GM21447 (cell line): ENCODE data around the gene NXPH3.
"Not testable (repeated sequence)": the region's sequence is repeated elsewhere in the genome, so short reads cannot be mapped to it uniquely, and the experiment has no call there.

Source experiments
- ATAC-seq: cut with Tn5 transposase; IDR thresholded peaks from one replicate; pipeline ENCODE4 v1.9.1; 2021; ENCODE audit not compliant: unreplicated experiment

Gene NXPH3

DNA sequence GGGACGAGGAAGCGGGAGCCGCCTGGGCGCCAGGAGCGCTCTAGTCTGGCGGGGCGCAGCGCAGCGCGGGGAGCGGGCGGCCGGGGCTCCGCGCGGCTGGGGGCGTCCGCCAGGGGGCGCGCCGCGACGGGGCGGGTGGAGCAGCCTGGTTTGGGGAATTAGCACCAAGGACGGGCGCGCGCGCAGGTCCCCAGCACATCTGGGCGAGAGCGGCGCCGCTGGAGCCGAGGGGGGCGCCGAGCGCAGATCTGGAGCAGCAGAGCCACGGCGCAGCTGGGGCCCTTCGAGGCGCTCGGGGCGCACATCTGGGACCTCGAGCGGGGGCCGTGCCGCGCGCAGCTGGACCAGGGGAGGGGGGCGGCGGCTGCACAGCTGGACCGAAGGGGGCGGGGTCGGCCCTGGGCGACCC lies at the start of gene NXPH3:
NXPH3 (plus strand) TSS at position 193 of the 409 bp plus-strand sequence. CDS start 349 bp downstream, outside the sequence.
- no peak for ATAC-seq

DNA sequence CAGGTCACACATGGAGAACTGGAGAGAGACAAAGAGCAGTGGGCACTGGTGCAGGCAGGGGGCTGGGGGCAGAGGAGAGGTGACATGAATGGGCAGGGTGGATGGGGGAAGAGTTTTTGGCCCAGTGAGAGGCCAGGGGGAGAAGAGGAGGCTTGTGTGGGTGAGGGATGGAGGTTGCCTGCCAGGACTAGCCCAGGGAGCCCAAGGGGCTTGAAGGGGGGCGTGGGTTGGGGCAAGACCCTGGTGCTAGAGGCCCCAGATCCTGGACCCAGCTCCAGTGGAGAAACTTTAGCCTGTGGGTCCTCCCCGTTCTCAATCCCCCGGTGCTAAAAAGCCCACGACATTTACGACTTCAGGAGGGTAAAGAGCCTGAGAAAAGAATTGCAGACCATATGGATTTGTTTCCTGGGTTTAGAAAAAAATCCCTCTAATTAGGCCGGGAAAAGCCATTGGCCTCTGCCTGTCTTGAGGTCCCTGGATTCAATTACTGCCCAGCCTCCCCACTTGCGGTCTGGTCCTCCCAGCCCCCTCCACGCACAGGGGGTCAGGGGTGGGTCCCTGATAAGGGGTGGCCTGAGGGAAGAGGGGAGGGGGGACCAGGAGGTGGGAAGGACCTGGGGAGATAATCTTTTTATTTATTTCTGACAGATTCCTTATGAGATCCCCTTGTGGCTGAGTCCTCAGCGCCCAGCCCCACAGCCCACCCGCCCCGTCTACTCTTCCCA lies 47.6 kb upstream of the NXPH3 start:
- ATAC-seq: no peak

GRCh38 chr17:49528966-49529365 lies 46.7 kb upstream of the NXPH3 start:
- no peak for ATAC-seq

DNA sequence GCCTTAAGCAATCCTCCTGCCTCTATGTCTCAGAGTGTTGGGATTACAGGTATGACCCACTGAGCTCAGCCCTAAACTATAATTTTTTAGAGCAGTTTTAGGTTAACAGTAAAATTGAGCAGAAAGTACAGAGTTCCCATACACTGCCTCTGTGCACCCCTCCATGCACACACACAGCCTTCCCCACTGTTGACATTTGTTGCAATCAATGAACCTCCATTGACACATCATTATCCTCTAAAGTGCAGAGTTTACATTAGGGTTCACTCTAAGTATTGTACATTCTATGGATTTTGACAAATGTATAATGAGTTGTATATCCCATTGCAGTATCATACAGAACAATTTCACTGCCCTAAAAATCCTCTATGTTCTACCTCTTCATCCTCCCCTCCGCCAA lies 45.6 kb upstream of the NXPH3 start:
- ATAC-seq: no peak

DNA sequence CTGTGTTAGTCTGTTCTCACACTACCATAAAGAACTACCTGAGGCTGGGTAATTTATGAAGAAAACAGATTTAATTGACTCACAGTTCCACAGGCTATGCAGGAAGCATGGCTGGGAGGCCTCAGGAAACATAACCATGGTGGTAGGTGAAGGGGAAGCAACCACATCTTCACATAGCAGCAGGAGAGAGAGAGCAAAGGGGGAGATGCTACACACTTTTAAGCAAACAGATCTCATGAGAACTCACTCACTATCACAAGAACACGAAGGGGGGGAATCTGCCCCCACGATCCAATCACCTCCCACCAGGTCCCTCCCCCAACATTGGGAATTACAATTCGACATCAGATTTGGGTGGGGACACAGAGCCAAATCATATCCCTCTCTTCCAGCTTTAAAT lies 31.8 kb upstream of the NXPH3 start:
- no peak for ATAC-seq

- ATAC-seq: no peak
Measured at GRCh38 chr17:49545007-49545660, 30.5 kb upstream of the NXPH3 start.

DNA sequence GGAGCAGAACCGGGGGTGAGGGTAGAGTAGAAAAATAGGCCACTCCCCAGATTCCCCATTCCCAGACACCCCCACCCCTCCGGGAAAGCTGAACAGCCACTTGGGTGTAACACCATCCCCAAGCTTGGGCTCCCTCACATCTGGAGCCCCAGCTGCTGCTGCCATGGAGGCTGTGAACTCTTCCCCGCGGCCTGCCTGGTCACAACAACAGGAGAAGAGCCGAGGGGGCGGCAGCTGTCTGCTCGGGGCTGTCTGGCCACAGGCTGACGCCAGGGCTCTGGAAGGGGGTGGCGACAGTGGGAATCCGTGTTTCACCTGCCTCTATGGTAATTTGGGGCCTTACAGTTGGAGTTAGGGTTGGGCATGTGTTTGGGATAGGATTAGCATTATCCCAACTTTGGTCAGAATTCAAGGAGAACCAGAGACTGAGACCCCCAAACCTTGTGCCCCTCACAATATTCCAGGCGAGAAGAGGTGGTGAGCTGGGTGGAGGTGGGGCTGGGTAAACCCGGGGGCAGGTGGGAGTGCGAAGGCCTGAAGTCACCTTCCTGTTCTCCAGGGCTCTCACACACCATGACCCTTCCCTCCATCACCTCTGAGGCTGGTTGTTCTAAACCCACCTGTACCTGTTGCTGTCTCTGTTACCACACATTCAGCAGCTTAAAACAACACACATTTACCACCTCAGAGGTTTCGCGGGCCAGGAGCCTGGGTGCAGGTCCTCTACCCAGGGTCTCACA lies 29.7 kb upstream of the NXPH3 start:
- ATAC-seq: no peak

- ATAC-seq: no peak
Measured at GRCh38 chr17:49546546-49547535, 28.8 kb upstream of the NXPH3 start.

DNA sequence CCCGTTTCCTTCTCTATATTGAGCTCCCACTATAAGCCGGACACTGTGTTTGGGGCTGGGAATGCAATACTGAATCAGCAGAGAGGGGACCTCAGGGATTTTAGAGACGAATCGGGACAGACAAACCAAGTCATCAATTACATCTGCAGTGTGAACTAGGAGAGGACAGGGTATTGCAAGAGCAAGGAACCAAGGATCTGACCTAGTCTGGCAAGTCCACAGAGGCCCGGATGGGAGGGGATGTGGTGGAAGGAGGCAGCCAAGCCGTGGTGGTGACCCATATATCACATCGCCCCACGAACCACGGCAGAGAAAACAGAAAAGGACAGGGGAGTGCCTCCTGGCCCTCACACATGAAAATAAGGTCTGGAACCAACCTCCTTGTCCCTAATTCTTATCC lies 28.1 kb upstream of the NXPH3 start:
- no peak for ATAC-seq

DNA sequence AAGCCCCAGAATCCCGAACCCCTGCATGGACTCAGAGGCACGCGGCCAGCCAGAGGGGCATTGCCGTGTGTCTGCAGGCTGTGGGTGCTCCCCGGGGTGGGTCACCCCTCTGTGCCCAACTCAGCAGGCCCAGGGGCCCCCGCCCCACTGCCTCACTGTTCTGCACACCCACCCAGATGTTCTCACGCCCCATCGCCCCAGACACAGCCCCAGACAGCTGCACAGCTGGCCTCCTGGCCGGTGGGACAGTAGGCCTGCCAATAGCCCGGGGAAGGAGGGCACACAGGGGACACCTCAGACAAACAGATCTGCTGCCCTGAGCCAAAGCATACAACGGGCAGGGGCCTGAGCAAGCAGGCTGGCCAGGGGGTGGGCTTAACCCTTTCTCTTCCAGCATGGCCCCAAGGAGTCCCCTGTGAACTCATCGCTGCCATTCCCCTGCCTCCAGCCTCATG lies 27.6 kb upstream of the NXPH3 start:
- ATAC-seq: no peak

DNA sequence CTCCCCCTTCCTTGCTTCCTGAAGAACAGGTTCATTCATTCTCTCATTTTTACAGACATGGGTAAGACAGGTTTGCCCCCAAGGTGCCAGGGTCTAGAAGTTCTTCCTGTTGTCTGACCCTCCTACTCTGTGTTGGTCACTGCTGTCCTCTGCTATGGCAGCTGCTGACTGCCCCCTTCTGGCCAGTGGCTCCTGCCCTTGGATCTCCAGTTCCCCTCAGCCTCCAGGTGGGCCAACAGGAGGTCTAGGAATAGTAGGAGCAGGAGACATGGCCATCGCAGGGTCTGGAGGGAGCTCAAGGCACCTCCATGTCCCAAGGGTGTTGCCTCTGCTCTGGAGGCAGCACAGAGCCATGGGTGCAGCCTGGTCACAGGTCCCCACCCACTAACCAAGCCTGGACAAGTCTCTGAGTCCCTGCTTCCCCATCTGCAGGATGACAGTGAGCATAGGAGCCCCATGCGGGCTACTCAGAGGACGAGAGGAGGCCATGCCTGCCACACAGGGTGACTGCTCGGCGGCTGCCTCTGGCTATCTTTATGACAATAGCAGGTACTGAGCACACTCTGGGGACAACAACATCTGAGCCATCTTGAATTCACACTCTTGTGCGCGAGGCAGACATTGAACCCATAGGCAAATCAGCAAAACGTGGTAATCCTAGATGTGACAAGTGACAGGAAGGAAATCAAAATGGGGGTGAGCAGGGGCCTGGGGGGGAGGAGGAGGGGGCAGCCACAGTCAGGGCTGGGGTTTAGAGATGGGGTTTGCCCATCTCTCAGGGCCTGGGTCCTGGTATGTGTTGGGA lies 27.0 kb upstream of the NXPH3 start:
- ATAC-seq: no peak

GRCh38 chr17:49549311-49549605 lies 26.4 kb upstream of the NXPH3 start:
- no peak for ATAC-seq

- no peak for ATAC-seq
Measured at GRCh38 chr17:49549691-49550678, 25.7 kb upstream of the NXPH3 start.

DNA sequence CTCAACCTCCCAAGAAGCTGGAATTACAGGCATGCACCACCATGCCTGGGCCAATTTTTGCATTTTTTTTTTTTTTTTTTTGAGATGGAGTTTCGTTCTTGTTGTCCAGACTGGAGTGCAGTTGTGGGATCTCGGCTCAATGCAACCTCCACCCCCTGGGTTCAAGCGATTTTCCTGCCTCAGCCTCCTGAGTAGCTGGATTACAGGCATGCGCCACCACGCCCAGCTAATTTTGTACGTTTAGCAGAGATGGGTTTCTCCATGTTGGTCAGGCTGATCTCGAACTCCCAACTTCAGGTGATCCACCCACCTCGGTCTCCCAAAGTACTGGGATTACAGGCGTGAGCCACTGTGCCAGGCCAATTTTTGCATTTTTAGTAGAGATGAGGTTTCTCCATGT lies 24.9 kb upstream of the NXPH3 start:
- not testable (repeated sequence) for ATAC-seq

DNA sequence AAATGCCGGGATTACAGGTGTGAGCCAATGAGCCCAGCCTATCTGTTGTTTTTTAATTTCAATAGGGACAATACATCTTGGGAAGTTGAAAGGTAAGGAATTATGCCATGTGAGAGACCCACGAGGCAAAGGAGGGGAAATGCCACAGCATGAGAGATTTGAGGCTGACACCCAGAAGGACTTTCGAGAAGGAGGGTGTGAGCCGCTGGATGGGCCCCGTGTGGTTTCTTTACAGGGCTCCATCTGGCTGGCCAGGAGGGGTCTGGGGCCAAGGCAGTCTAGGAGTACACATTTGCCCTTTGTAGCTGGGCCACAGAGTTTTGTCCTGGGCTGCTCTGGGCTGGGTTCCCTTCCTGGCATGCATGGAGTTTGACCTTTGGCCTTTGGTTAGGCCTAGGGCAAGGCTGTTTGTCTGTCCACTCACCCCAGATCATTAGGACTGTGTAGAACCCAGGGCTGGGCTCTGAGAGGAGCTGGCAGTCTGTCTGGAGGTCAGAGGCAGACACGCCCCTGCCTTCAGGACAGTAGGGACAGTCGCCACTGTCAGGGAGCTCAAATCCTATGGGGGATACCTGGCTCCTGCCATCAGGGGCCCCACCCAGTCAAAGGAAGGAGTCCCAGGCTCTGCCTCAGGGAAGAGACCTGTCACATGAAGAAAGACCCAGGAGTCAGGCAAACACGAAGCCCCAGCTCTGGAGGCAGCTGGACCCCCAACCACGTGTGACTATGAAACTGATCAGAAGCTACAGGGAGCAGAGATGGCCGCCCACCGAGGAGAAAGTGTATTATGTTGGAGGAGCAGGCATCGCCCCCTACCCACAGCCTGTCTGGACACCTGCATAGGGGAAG lies 24.2 kb upstream of the NXPH3 start:
- ATAC-seq: no peak

DNA sequence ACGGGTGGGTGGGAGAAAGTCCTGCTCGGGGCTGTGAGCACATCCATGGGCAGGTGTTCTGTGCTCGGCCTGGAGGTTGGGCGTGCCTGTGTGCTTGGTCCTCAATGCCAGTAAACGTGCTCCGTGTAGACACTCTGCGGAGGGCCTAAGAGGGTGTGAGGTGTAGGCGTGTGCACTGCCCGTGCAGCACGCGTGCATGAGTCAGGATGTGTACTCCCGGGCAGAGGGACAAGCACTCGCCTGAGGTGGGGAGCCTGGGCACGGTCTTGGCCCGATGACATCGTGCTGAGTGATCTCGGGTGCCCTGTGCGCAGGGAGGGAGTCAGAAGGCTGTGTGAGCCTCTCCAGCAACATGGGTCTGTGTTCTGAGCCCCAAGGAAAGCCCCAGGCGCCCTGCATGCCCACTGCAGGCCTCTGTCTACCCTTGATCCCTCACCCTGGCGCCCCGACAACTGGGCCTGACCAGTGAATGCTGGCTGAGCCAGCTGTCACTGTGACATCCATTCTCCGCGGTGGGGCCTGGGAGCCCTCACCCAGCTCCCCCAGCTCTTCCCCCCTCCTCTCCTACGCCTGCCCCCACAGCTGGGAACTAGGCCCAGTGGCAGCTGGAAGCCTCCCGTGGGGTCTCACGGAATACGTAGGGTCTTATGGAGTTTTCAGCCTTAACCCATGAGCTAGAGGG lies 23.5 kb upstream of the NXPH3 start:
- ATAC-seq: no peak

DNA sequence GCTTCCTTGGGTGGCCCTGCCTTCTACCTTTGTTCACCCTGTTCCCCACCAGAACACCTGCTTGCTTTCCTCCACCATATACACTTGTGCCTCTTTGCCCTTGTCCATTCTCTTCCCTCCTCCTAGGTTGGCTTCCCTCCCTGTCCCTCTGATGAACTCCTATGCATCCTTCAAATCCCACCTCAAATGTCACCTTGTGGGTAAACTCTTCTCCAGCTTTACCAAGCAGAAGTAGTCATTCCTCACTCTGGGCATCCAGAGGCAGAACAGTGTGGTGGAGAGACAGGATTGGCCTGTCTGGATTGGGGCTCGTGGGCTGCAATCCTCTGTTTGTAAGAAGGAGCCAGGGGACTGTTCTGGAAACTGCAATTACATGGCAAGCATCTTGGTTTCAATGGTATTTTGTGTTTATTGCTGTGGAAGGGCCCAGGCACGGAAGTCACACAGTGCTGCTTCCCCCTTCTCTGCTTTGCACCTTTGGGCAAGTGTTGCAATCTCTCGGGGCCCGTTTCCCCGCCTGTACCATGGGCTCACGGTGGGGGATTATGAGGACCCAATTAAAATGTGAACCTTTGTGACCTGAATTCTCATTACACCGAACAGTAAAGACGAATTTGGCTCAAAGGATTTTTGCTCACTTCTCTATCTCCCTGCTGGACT lies 21.9 kb upstream of the NXPH3 start:
- ATAC-seq: no peak
